DND-41 (cell line): ENCODE measurements around the gene ECHDC3.

Experiments
- ATAC-seq: fragments of 200-7000 bp; cut with Tn5 transposase; 3 replicates; pipeline ENCODE4 v1.9.1; 2021; ENCODE audit warnings: low read depth; ENCODE audit not compliant: insufficient read depth
- DNase-seq: peaks from one replicate; pipeline ENCODE4 v3.0.0-alpha.2; 2020
- H2AFZ ChIP-seq: 2 replicates; pipeline ENCODE4 v1.6.0; 2012; ENCODE audit warnings: low read depth, low read length
- H3K27ac ChIP-seq: 2 replicates; pipeline ENCODE4 v1.5.1; 2012; ENCODE audit warnings: low read length, inconsistent platforms
- H3K27me3 ChIP-seq: fragments of 200-600 bp; sonication (generic); 2 replicates; pipeline ENCODE4 v1.6.0; 2012; ENCODE audit warnings: low read length, mild to moderate bottlenecking, inconsistent platforms; ENCODE audit not compliant: insufficient read depth, poor library complexity
- H3K36me3 ChIP-seq: 2 replicates; pipeline ENCODE4 v1.5.1; 2012; ENCODE audit warnings: low read length, inconsistent platforms; ENCODE audit not compliant: insufficient read depth
- H3K4me1 ChIP-seq: 2 replicates; pipeline ENCODE4 v1.5.1; 2012; ENCODE audit warnings: mild to moderate bottlenecking, low read length; ENCODE audit not compliant: insufficient read depth
- H3K4me2 ChIP-seq: 2 replicates; pipeline ENCODE4 v1.6.0; 2012; ENCODE audit warnings: mild to moderate bottlenecking, moderate library complexity, low read length, inconsistent platforms; ENCODE audit not compliant: insufficient read depth
- H3K4me3 ChIP-seq, 2 experiments: fragments of 200-600 bp in 1 of 2; shearing (Covaris generic) in 1 of 2; 2 replicates each; pipeline ENCODE4 v1.5.1; 2012 to 2016; ENCODE audit warnings: inconsistent platforms in 2 of 2, low read length in 2 of 2, mild to moderate bottlenecking in 2 of 2, low read depth in 1 of 2, moderate library complexity in 1 of 2
- H3K79me2 ChIP-seq: 2 replicates; pipeline ENCODE4 v1.6.0; 2012; ENCODE audit warnings: low read length, inconsistent platforms; ENCODE audit not compliant: insufficient read depth
- H3K9ac ChIP-seq: 2 replicates; pipeline ENCODE4 v1.6.0; 2012; ENCODE audit warnings: low read depth, mild to moderate bottlenecking, inconsistent platforms, low read length, moderate library complexity
- H3K9me3 ChIP-seq: 2 replicates; pipeline ENCODE4 v1.5.1; 2012; ENCODE audit warnings: low read length, moderate library complexity, mild to moderate bottlenecking, inconsistent platforms; ENCODE audit not compliant: insufficient read depth, severe bottlenecking
- H4K20me1 ChIP-seq: 2 replicates; pipeline ENCODE4 v1.6.0; 2012; ENCODE audit warnings: low read length; ENCODE audit not compliant: insufficient read depth
- EZH2 ChIP-seq: IDR thresholded peaks from 3 replicates; pipeline ENCODE4 v1.6.1; 2012; ENCODE audit warnings: borderline replicate concordance, low read depth, mild to moderate bottlenecking, moderate library complexity, low read length, inconsistent platforms; ENCODE audit not compliant: severe bottlenecking
- TF ChIP-seq, protein P1 (sequence below): IDR thresholded peaks from 2 replicates; pipeline ENCODE4 v1.5.1; 2012; ENCODE audit warnings: borderline replicate concordance, low read length, moderate library complexity, mild to moderate bottlenecking; ENCODE audit not compliant: poor library complexity, severe bottlenecking; ENCODE audit errors: extremely low read depth

The ECHDC3 gene

DNA sequence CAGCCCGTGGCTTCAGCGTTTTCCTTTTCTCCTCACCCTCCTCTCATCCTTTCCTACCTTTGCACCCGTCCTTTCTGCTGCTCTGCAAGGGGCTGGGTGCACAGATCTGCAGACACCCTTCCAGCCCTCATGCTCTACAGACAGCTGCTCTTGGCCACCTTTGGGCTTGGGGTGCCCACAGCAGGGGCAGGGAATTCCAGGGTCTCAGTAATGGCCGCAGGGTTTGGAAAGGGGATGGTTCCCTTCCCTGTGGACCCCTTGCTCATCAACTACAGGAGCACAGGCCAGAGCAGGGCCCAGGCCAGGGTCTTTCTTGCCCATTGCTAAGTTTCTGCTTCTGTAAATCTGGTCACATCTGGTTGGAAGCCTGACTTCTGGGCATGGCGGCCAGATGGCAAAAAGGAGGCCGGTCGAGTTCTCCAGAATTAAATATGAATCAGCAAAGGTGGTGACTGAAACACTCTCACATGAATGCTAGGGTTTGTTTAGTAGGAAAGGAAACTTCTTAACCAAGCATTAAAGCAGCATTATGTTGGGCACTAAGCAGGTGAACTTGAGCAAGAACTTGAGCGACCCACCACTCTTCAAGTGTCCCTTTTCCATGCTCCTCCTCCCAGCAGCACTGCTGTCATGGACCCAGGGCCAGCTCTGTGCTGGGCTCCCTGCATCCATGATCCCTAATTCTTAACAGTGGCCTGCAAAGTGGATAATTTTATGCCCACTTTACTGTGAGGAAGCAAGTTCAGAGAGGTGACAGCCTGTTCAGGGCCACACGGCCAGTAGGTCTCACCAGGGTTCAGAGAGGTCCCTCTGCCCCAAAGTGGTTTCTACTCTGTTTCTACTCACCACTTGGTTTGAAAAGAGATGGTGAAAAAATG, 1.5 kb downstream of the ECHDC3 start:
- DNase-seq, result no peak
- H3K9me3 ChIP-seq, result no peaks in the 10 kb centered on the region
- no peaks in the 10 kb centered on the region for H3K27me3 ChIP-seq
- no peak overlapping the region for H2AFZ ChIP-seq
- no peaks in the 10 kb centered on the region for H3K4me1 ChIP-seq
- no peak for ATAC-seq
- TF ChIP-seq, protein P1, sequence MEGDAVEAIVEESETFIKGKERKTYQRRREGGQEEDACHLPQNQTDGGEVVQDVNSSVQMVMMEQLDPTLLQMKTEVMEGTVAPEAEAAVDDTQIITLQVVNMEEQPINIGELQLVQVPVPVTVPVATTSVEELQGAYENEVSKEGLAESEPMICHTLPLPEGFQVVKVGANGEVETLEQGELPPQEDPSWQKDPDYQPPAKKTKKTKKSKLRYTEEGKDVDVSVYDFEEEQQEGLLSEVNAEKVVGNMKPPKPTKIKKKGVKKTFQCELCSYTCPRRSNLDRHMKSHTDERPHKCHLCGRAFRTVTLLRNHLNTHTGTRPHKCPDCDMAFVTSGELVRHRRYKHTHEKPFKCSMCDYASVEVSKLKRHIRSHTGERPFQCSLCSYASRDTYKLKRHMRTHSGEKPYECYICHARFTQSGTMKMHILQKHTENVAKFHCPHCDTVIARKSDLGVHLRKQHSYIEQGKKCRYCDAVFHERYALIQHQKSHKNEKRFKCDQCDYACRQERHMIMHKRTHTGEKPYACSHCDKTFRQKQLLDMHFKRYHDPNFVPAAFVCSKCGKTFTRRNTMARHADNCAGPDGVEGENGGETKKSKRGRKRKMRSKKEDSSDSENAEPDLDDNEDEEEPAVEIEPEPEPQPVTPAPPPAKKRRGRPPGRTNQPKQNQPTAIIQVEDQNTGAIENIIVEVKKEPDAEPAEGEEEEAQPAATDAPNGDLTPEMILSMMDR, result no peak
- no peak for TF ChIP-seq EZH2
- H3K4me3 ChIP-seq, result no peak overlapping the region
- H3K27ac ChIP-seq, result no peak overlapping the region
- H3K36me3 ChIP-seq, result no peaks in the 10 kb centered on the region
- H3K79me2 ChIP-seq, result no peaks in the 10 kb centered on the region
- H4K20me1 ChIP-seq, result no peaks in the 10 kb centered on the region
- H3K9ac ChIP-seq, result no peak overlapping the region
- no peak overlapping the region for H3K4me2 ChIP-seq

- DNase-seq, result no peak
- H3K27ac ChIP-seq, result no peak overlapping the region
Observed at GRCh38 chr10:11745045-11745444, 2.9 kb downstream of the ECHDC3 start.

DNA sequence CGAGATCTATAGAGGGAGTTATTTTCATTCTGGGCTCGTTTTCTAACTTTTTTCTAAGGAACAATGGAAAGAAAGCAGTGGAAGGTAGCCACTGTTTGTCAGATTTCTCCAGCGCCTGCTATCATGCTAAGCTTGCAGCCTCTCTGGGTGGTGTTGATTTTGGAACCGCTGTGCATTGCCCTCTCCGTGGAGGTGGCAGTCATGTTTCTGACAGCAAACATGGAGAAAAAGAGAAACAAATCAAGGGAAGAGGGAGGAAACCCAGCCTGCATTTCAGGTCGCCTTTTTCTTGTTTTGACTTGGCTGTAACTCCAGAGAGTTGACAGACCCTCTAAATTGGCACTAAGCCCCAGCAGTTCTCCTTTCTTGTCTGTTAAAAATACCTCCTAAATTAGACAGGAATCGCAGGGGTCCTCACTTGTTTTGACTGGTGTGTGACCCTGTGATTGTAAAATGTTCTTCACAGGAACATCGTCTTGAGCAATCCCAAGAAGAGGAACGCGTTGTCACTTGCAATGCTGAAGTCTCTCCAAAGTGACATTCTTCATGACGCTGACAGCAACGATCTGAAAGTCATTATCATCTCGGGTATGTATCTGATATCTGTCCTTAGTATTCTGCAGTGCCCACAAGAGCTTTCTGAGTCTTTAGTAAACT, 4.8 kb downstream of the ECHDC3 start:
- ATAC-seq (no peak), DNase-seq (no peak)
- H3K4me3 ChIP-seq, result no peak overlapping the region
- no peak overlapping the region for H3K27ac ChIP-seq
- H2AFZ ChIP-seq, result no peak overlapping the region
- no peak for TF ChIP-seq EZH2
- TF ChIP-seq, protein P1, result no peak
- H3K9ac ChIP-seq, result no peak overlapping the region
- H3K4me2 ChIP-seq, result no peak overlapping the region
- no peaks in the 10 kb centered on the region for H4K20me1 ChIP-seq
- no peaks in the 10 kb centered on the region for H3K4me1 ChIP-seq
- H3K9me3 ChIP-seq, result no peaks in the 10 kb centered on the region
- no peaks in the 10 kb centered on the region for H3K79me2 ChIP-seq
- H3K27me3 ChIP-seq, result no peaks in the 10 kb centered on the region
- no peaks in the 10 kb centered on the region for H3K36me3 ChIP-seq

More at GRCh38 chr10:11745045-11745444, 2.9 kb downstream of the ECHDC3 start:
- TF ChIP-seq, protein P1, result no peak
- TF ChIP-seq EZH2, result no peak
- Histone ChIP-seq H4K20me1 (no peaks in the 10 kb centered on the region), H3K36me3 (no peaks in the 10 kb centered on the region), H3K79me2 (no peaks in the 10 kb centered on the region), H2AFZ (no peak overlapping the region), H3K4me3 (no peak overlapping the region), H3K4me1 (no peaks in the 10 kb centered on the region), H3K27me3 (no peaks in the 10 kb centered on the region), H3K9ac (no peak overlapping the region), H3K9me3 (no peaks in the 10 kb centered on the region), H3K4me2 (no peak overlapping the region)
- ATAC-seq, result no peak
